H7 (cell line): ENCODE data around the gene BCCIP. TPM values are rescaled to one million over a fixed set of nuclear protein-coding genes. Genes with fewer than 3 reads are reported as not detected.

Source experiments
- DNase-seq: peaks from one replicate; pipeline ENCODE4 v3.0.0; 2012
- H3K27me3 ChIP-seq: 2 replicates; pipeline ENCODE4 v1.6.0; 2011; ENCODE audit warnings: mild to moderate bottlenecking, low read length; ENCODE audit not compliant: control insufficient read depth, insufficient read depth
- H3K36me3 ChIP-seq: replicated peaks from 2 replicates; pipeline ENCODE4 v1.5.1; 2011; ENCODE audit warnings: low read length; ENCODE audit not compliant: control insufficient read depth, insufficient read depth
- H3K4me3 ChIP-seq: 2 replicates; pipeline ENCODE4 v1.5.1; 2011; ENCODE audit warnings: low read depth, mild to moderate bottlenecking, control low read depth, low read length, moderate library complexity; ENCODE audit not compliant: insufficient read depth
- total RNA-seq: library from RNA; depleted of rRNA; stranded (reverse); fragments of >200 nt; shearing (Covaris generic); gene quantifications from 2 replicates; pipeline ENCODE4 v1.2.3, GENCODE V29; 2014; rRNA removed

BCCIP gene
- total RNA-seq, 1 experiment from 2014 or later, result 72.6 TPM

DNA sequence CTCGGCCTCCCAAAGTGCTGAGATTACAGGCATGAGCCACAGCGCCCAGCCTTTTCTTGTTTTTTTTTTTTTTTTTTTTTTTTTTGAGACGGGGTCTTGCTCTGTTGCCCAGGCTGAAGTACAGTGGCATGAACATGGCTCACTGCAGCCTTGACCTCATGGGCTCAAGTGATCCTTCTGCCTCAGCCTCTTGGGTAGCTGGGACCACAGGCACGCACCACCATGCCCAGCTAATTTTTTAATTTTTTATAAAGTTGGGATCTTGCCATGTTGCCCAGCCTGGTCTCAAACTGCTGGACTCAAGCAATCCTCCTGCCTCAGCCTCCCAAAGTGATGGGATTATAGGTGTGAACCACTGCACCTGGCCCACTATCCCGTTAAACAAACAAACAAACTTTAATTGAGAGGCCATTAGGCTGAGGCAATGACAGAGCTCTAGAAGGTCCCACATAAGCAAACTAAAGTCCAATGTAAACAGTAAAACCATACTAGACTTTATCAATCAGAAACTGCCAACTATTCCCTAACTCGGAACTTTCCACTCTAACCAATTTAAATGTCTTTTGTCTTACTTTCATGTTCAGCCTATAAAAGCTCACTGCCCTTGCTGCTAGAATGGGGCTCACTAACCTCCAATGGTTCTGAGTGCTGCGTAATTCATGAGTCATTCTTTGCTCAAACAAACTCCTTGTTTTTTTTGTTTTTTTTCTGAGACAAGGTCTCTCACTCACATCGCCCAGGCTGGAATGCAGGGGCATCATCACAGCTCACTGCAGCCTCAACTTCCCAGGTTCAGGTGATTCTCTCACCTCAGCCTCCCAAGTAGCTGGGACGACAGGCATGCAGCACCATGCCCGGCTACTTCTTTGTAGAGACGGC, 55.9 kb downstream of the BCCIP start:
- DNase-seq, result no peak
- no peaks in the 10 kb centered on the region for H3K27me3 ChIP-seq
- H3K4me3 ChIP-seq, result no peak overlapping the region
- peaks cover 5% of the 10 kb centered on the region; the same call in 1 of the 2 replicates for H3K36me3 ChIP-seq

DNA sequence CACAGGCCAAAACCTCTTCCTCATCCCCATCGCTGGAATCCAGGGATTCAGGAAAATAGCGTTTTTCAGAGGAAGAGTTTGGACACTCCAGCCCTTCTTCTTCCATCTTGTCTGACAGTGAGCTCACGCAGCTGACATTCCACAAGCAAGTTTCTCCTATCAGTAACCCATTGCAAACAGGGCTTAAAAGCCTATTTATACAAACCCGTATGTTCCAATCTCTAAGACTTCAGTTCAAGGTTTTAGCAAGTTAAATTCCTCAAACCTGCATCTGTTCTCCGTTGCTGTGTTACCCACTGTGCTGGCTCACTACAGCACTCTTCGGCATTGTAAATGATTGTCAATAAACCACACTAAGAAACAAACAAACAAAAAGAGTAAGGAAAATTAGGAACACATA, 57.4 kb downstream of the BCCIP start:
- H3K27me3 ChIP-seq, result no peaks in the 10 kb centered on the region
- no peak for DNase-seq
- no peak overlapping the region for H3K4me3 ChIP-seq
- peaks cover 5% of the 10 kb centered on the region; the same call in 1 of the 2 replicates for H3K36me3 ChIP-seq

DNA sequence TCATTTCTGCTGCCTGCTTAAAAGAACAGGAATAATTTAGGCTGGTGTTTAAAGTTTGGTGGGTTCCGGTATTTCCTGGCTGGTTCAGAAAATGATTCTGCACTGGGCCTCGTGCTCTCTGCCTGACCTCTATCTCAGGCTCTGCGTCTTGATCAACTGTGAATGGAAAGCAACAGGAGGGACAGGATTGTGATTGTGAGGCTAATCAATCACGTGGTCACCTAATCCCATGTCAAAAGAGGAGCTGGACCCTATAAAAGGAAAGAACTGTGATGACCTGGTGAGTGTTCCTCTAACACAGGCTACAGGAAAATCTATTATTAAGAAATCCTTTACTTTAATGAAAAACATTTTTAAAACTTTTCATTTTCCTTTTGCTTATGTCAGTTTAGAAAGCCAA, 57.8 kb downstream of the BCCIP start, which contains the start of gene DHX32:
DHX32 (minus strand) TSS at position 101 of the 400 bp plus-strand sequence. CDS start 468 bp downstream, outside the sequence.
- Histone ChIP-seq H3K27me3 (no peaks in the 10 kb centered on the region), H3K4me3 (no peak within 1 kb of the TSS), H3K36me3 (peaks cover 3% of the 10 kb centered on the region; the same call in 1 of the 2 replicates)
- DNase-seq, result peak; percentile 71

DNA sequence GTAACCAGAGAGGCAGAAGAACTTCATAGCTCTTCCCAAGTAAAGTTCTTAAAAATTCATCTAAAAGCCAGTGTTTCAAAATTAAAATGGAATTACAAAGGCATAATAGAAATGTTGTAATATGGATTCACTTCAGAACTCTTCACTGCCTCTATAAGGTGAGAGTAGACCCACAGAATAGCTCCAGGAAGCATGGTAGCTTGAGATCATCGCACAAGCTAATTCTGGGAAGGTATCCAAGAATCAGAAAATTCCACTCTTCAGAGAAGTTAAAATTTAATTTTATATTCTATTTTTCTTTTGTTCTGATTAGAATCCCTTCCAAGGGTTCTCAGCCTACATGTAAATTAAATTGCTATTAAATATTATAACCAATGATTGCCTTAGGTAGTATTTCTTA, 59.2 kb downstream of the BCCIP start:
- no peaks in the 10 kb centered on the region for H3K27me3 ChIP-seq
- H3K4me3 ChIP-seq, result no peak overlapping the region
- no peaks in the 10 kb centered on the region for H3K36me3 ChIP-seq
- no peak for DNase-seq

DNA sequence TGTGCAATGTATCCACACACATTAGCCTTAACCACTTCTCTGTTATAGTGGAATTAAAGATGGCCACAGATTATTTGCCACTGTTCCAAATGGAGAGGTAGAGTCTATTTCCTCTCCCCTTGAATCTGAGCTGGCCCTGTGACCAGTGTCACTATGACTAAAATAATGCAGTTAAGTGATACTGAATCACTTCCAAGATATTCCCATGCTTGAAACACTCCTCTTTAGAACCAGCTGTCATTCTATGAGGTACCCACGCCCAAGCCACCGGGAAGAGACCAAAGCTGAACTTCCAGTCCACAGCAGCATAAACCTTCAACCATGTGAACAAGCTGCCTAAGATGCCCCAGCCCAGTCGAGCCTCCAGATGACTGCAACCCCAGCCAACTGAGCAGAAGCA, 59.9 kb downstream of the BCCIP start:
- H3K4me3 ChIP-seq, result no peak overlapping the region
- no peak for DNase-seq
- no peaks in the 10 kb centered on the region for H3K27me3 ChIP-seq
- no peaks in the 10 kb centered on the region for H3K36me3 ChIP-seq

Other genes starting within 250 kb of the BCCIP start
- gene TEX36, start 140.4 kb upstream of the BCCIP start, total RNA-seq, result not detected in 2 replicates
- 33.7 and 43.5 TPM in 2 replicates for gene EDRF1, start 103.8 kb upstream of the BCCIP start, total RNA-seq
- not detected in 2 replicates for gene MMP21, start 47.7 kb upstream of the BCCIP start, total RNA-seq
- 35.6 and 45.3 TPM in 2 replicates for gene UROS, start 288 bp upstream of the BCCIP start, total RNA-seq
- gene DHX32, start 57.7 kb downstream of the BCCIP start, total RNA-seq, result 43.8 and 44.9 TPM in 2 replicates
- gene FANK1, start 73.0 kb downstream of the BCCIP start, total RNA-seq, result 2.5 and 4.1 TPM in 2 replicates